ENCODE results near the gene ATG2B.

The ATG2B gene, protein sequence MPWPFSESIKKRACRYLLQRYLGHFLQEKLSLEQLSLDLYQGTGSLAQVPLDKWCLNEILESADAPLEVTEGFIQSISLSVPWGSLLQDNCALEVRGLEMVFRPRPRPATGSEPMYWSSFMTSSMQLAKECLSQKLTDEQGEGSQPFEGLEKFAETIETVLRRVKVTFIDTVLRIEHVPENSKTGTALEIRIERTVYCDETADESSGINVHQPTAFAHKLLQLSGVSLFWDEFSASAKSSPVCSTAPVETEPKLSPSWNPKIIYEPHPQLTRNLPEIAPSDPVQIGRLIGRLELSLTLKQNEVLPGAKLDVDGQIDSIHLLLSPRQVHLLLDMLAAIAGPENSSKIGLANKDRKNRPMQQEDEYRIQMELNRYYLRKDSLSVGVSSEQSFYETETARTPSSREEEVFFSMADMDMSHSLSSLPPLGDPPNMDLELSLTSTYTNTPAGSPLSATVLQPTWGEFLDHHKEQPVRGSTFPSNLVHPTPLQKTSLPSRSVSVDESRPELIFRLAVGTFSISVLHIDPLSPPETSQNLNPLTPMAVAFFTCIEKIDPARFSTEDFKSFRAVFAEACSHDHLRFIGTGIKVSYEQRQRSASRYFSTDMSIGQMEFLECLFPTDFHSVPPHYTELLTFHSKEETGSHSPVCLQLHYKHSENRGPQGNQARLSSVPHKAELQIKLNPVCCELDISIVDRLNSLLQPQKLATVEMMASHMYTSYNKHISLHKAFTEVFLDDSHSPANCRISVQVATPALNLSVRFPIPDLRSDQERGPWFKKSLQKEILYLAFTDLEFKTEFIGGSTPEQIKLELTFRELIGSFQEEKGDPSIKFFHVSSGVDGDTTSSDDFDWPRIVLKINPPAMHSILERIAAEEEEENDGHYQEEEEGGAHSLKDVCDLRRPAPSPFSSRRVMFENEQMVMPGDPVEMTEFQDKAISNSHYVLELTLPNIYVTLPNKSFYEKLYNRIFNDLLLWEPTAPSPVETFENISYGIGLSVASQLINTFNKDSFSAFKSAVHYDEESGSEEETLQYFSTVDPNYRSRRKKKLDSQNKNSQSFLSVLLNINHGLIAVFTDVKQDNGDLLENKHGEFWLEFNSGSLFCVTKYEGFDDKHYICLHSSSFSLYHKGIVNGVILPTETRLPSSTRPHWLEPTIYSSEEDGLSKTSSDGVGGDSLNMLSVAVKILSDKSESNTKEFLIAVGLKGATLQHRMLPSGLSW (N-terminal part only)

DNA sequence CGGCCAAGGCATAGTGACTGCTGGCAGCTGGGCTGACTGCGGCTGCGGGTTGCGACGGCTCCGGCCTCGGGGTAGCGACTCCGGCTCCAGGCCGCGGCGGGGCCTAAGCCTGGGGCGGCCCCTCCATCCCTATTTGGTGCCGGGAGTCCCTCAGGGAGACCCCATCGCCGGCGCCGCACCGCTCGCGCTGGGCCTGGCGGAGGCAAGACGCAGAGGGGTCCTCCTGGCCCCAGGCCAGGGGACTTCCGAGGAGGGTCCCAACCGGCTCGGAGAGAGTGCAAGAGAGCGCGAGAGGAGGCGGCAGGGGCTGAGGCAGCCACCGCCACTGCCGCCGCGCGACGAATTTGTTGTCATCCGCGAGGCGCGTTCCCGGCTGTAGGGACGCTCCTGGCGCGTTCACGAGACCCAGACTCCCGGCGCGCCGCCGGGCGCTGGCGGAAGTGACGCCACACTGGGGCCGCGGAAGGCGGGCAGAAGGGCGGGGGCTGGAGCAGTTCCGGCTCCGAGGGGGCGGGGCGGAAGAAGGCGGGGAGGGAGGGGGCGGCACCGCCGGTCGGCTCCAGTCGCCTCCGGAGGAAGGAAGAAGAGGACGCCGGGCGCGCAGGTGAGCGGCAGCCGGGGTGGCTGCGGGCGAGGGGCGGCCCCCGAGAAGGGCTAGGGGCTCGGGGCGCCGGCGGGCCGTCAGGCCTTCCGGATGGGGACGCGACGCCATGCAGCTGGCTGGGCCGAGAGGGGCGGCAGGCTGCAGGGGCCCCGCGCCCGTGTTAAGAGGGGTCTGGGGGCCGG lies at the start of gene ATG2B, which contains the start of gene GSKIP:
Gene ATG2B (minus strand): TSS at position 377 of the 786 bp plus-strand sequence. CDS start 365 bp downstream, at position 12.
Gene GSKIP (plus strand): TSS at position 562 of the 786 bp plus-strand sequence. CDS start 18,722 bp downstream, outside the sequence.
- DNase-seq, result peak; percentile 97

DNA sequence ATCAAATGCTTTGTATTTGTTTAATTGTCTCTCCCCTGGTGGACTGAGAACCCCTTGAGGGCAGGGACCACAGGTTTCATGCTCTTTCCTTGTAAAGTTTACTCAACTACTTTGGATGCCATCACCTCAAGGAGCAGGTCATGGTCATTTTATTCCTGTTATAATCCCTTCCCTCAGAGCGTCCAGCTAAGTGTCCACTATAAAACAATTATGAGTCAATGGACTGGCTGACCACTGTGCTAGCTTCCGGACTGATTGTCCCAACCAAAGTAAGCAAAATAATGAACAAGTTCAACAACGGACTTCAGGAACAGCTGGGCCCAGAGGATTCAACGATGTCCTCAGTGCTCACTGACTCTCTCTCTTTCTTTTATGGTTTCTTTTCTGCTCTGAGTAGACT lies 47.0 kb upstream of the ATG2B start:
- no peak for DNase-seq

DNA sequence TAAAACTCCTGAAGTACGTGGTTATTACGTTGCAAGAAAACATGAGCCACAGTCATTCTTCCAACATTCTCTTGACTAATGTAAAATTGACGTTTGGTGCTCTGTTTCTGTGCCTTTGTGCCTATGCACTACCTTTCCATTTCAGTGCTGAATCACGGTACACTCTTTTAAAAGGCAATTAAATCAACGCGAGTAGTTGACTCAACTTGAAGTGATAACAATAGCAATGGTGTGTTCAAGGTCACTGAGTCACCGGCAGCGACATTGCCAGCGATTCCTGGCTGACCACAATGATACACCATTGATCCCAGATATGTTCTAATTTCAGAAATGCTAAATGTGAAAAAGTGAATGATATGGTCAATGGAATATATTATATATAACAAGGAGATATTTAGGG lies 46.6 kb upstream of the ATG2B start:
- DNase-seq, result no peak

DNA sequence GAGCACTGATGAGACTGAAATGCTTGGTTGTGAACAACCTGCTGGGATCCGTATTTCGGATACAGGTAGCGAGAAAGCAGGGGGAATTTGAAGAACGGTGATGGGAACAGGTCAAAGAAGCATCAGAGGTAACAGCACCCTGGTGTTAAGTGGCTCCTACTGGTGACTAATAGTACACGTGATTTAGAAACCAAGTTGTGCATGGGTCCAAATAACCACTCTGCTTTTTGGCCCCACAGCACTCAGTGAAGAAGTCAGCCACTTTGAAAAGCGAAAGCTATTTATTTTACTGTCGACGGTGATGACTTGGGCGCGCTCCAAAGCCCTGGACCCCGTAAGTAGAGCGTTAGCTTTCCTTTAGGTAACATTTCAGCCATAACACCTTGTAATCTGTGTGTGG lies 45.5 kb upstream of the ATG2B start:
- no peak for DNase-seq

DNA sequence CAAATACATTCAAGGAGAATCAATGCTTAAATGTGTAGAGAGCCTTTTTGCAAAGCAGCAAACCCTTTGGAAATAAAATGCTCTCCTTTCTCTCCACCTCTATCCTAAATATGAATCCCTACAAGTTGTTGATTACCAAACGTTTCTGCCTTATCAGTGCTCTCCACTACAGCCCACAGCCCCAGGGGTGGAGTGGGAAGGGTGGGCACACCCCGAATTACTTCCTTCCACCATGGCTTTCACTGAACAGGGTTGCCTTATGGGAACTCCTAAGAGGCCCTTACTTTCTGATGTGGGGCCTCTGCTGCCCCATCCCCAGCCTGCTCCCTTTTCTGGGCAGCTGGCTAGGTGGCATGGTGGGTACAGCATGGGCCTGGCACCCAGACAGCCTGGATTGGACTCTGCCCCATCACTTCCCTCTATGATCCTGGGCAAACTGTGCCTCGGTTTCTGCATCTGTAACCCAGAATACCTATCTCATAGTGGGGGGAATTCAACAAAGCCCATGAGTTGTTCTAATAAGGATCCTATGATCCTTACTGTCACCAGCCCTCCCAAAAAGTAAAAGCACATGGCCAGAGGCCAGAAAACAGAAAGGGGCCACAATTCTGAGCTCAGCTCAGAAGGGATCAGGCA lies 44.9 kb upstream of the ATG2B start:
- DNase-seq, result no peak

DNA sequence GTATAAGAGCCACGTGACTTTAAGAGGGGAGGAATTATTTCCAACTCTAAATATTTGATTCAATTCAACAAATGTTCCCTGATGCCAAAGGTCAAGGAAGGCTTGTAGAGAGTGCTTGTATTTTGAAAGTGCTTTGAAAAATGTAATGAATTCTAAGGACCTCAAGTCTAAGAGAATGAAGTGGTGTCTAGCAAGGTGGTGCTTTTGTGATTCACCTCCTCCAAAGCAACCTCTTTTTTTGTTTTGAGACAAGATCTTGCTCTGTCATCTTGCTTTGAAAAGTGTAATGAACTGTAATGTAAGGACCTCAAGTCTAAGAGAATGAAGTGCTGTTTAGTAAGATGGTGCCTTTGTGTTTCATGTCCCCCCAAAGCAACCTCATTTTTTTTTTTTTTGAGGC lies 42.5 kb upstream of the ATG2B start:
- no peak for DNase-seq

DNA sequence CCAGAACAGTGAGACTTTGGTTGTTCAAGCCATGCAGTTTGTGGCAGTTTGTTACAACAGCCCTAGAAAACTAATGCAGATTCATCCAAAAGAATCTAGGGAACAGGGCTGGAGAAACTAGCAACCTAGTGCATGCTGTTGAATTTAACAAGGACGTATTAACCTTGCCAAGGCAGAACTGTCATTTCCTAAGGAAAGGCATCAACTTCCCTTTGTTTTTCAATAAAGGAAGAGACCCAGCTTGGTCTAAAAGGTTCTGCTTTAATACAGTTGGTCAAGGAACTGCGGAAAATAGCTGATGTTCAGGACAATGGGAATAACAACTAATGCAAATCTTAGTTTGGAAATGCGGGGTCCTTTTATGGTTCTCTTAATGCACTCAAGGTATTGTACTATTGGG lies 40.3 kb upstream of the ATG2B start:
- no peak for DNase-seq

DNA sequence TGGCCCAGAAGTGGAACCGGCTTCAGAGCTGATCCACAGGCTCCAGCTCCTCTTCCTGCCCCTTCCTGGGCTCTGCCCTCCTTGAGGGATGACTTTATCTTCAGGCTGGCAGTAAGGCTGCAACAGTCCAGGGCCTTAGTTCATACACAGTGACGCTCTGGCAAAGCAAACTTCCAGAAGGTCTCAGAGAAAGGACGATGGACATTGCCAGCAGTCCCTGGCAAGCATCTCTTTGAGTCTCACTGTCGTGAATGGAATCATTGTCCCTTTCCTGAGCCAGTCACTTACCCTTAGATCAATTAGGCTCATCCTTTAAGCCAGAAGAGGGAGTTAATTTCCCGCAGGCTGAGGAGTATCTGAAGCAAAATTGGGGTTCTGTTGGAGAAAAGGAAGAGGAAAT lies 37.4 kb upstream of the ATG2B start:
- DNase-seq, result no peak

DNA sequence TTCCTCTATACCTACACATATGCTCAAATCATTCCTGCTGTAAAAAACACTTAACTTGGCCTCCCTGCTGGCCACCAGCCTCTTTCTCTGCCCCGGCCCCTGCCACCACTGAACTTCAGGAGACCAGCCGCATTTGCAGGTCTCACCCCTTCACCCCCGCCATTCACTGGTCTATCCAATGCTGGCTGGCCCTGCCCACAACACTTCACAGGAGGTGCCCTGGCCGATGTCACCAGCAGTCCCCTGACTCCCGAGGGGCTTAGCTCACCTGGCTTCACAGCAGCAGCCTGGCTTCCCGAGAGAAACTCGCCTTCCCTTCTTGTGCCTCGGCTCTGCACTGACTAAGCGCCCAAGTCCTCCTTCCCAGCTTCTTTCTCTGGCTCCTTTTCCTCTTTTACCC lies 36.3 kb upstream of the ATG2B start:
- no peak for DNase-seq

DNA sequence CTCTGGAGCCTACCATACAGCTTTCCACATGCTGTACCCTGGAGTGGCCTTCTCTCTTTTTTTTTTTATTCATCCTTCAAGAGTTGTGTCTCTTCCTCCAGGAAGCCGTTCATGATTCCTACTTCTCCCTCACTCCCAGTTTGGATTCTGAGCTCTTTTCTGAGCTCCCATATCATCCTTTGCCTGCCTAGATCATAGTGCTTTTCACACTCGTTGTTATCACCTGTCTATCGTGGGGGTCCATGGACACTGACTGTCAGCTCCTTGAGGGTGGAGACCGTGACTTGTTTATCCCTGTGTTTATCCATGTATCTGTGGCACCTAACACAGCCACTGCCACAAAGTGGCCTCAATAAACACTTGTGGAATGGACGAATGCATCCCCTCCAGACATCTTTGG lies 35.8 kb upstream of the ATG2B start:
- DNase-seq, result no peak

DNA sequence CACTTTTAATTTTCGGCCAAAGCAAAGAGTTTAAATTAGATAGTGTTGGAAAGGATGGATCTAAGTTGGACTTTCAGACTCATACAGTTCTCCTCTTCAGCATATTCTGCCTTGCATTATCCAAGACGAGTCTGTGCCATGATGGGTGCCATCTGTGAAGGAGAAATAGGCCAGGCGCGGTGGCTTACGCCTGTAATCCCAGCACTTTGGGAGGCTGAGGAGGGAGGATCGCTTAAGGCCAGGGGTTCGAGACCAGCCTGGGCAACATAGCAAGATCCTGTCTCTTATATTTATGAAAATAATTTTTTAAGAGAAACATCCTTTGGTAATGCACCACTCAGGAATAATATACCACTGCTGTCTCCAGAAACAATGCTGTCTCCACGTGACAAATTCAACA lies 35.3 kb upstream of the ATG2B start:
- no peak for DNase-seq

DNA sequence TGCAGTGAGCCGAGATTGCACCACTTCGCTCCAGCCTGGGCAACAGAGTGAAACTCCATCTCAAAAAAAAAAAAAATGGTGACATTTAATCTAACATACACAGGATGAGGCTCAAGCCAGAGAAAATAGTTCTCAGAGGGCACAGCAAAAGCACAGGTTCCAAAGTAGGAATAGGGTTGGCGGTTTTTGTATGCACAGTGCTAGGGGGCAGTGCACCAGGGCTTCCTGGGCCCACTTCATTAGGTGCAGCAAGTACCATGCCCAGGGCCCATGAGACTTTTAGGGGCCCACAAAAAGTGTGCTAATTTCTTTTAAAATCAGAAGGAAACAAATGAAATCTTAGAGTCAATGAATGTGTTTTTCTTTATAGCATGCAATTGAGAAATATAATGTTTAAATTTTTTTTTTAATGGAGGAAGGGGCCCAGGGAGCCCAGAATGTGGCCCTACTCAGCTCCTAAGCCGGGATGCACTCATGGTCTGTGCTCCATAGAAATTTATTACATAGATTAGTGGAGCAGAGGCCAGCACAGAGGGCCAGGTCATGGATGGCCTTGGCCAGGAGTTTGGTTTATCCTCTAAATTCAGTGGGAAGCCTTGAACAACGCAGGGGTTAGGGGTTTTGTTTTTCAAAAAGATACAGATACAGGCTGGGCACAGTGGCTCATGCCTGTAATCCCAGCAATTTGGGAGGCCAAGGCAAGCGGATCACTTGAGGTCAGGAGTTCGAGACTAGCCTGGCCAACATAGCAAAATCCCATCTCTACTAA lies 31.1 kb upstream of the ATG2B start:
- DNase-seq, result no peak

DNA sequence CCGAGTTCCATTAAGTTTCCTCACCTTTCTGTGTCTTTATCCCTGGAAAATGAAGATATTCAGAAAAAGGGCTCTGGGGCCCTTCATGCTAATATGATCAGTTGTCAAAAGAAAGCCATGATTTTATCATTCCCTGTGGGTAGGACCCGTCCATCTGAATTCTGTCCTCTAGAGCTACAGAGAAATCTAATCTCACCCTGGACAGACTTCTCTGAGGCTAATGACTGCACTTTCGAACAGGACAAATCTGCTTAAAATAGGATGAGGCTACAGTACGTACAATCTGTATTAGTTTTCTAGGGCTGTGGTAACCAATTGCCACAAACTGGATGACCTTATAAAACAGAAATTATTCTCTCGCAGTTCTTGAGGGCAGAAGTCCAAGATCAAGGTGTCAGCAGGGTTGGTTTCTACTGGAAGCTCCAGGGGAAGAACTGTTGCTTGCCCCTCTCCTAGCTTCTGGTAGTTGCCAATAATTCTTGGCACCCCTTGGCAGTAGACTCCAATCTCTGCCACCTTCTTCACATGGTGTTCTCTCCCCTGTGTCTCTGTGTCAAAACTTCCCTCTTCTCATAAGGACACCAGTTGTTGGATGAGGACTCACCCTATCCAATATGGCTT lies 30.0 kb upstream of the ATG2B start:
- DNase-seq, result no peak

DNA sequence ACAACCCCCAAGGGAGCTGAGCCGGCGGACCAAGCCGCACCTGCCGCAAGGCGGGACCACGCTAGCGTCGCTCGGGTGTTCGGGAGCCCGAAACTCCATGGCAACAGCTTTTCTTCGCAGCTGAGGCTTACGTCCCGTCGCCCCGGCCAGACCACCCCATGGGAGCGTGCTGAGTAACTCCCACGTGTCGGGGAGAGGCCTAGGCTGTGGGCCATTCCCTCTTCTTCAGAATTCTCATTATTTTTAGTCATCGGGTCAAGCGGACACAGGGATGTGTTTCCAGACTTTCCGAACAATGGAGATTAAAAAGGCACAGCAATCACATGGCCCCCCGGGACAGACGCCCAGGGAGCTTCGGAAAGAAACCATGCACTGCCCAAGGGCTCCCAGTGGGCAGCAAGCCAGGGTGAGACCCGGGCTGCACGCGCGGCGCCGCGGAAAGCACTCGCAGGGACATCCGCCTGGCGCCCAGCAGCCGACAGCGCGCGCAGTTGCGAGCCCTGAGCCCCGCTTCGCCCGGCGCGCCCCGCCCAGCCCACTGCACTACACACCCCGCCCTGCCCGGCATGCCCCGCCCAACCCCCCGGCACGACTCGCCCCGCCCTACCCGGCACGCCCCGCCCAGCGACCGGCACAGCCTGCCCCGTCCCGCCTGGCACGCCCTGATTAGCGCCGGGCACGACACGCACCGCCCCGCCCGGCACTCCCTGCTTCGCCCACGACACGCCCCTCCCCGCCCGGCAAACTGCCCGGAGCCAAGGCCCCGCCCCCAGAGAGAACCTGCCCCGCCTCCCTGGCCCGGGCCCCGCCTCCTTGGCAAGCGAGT lies 28.4 kb upstream of the ATG2B start:
- peak; percentile 88 for DNase-seq

DNA sequence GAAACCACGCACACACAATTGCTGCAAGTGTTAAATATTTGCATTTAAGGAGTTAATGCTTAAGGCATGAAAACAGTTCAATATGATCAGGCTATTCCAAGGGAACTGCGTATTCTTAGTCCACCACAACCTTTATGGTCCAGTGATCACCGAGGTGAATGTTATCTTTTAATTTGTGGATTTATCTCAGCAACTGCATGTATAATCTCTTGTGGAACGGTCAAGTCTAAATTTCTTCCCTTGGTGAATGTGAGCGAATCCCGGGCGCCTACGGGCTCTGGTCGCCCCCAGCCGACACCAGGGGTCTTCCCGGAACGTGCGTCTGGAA lies 27.8 kb upstream of the ATG2B start:
- DNase-seq, result no peak

DNA sequence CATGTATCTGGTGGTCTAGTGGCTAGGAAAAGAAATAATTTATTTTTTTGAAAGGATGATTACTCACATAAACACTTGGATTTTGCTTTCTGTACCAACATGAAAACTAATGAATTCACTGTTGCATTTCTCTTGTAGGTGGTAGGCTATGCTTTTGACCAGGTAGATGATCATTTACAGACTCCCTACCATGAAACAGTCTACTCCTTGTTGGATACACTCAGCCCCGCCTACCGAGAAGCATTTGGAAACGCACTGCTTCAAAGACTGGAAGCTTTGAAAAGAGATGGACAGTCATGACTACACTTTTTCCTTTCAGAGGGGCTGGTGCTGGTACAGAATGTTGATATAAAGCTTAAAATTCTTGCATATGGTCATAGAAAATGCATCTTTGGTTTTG lies 22.2 kb upstream of the ATG2B start:
- DNase-seq, result no peak

DNA sequence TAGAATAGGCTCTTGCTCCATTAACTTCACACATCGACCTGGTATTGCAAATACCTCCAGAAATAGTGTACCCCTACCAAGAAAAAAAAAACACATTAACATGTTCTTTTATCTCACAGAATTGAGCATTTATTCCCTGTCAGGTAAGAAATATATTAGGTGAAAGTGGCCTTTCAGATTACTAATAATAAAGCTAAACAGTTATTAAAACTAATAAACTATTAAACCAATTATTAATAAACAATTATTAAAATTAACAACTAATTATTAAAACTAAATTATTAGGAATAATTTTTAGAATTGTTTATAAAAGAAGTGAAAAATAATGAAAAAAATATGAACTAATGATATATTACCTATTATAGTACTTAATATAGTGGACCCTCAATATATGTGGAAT lies 21.6 kb upstream of the ATG2B start:
- no peak for DNase-seq

DNA sequence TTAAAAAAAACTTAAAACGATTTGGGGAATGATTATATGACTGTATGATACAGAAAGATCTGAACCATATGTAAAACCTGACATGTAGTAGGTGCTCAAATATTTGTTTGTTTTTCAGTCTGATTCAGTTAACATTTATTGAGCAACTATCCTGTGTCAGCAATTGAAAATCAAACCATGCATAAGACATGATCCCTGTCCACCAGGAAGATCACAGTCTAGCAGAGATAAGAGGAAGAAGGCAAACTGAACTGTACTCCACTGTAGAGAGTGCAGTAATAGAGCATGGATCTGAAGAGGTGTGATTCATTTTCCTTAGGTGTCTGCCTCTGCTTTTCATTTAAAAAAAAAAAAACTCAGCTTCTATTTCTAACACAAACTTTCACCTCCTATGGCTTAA lies 20.9 kb upstream of the ATG2B start:
- DNase-seq, result no peak

DNA sequence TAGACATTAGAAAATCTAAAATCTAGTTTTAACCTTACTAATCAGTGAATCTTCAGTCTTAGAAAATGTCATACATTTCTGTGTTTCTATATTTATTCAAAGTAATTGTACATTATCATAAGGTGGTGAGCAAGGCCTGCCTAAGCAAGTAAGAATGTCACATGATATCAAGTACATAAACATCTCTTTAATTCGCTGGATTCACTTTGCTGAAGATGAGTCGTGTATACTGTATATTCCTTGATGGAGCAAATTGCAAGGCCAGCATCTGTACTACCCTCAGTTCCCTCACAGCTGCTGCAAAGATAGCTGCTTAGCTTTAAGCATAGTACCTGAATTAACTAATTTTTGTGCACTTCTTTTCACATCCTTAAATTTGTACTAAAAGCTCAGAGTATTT lies 20.3 kb upstream of the ATG2B start:
- DNase-seq, result no peak

DNA sequence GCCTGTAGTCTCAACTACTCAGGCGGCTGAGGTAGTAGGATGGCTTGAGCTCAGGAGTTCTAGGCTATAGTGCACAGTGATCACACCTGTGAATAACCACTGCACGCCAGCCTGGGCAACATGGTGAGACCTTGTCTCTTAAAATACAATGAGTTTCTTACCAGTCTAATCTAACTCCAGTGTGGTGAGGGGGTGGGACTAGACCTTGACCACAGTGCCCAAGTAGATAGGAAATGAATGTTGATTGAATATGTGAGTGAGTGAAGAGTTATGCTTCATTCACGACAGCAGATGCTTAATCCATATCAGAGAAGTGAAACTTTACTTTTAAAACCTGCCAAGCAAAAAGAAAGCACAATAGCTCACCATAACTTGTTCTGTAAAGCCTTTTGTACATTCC lies 17.6 kb upstream of the ATG2B start:
- DNase-seq, result no peak
